ENCODE measurements around the gene MYO1D.

DNA sequence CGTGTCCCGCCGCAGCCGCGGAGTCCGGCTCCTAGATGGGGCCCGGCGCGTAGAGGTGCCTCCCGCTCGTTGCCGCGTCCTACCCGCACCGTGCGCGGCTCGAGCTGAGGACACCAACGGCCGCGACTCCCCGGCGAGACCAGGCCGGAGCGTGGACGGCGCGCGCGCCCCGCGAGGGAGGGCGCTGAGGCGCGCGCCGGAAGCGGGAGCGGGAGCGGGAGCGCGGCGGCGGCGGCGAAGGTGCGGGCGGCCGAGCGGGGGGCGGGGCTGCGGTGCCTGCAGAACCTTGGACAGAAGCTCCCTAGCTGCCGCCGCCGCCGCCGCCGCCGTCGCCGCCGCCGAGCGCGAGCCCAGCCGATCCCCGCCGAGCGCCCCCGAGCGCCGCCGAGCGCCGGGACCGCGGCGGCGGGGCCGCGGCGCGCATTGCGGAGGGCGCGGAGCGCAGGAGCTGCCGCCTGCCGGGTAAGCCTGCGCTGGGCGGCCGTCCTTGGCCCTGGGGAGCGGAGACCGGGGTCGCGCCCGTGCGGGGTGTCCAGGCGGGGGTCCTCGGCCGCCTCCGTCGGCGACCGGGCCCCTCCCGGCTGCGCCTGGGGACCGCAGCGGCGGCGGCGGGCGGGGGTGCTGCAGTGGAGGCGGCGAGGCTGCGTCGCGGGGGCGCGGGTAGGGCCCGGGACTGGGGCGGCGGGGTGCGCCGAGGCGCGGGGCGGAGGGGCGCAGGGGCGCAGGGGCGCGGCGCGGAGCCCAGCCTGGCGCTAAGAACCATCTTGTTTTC, 390.0 kb downstream of the MYO1D start, which contains the start of gene CDK5R1:
- TF ChIP-seq, protein P1, sequence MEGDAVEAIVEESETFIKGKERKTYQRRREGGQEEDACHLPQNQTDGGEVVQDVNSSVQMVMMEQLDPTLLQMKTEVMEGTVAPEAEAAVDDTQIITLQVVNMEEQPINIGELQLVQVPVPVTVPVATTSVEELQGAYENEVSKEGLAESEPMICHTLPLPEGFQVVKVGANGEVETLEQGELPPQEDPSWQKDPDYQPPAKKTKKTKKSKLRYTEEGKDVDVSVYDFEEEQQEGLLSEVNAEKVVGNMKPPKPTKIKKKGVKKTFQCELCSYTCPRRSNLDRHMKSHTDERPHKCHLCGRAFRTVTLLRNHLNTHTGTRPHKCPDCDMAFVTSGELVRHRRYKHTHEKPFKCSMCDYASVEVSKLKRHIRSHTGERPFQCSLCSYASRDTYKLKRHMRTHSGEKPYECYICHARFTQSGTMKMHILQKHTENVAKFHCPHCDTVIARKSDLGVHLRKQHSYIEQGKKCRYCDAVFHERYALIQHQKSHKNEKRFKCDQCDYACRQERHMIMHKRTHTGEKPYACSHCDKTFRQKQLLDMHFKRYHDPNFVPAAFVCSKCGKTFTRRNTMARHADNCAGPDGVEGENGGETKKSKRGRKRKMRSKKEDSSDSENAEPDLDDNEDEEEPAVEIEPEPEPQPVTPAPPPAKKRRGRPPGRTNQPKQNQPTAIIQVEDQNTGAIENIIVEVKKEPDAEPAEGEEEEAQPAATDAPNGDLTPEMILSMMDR (IDR thresholded peaks at IDR 0.05; ENCODE audit: insufficient read depth, low read depth, low read length): no peak
- TF ChIP-seq EZH2 (IDR thresholded peaks at IDR 0.05; ENCODE audit: insufficient read depth, low read length): no peak
